Measurements from ENCODE around the gene STK38.

DNA sequence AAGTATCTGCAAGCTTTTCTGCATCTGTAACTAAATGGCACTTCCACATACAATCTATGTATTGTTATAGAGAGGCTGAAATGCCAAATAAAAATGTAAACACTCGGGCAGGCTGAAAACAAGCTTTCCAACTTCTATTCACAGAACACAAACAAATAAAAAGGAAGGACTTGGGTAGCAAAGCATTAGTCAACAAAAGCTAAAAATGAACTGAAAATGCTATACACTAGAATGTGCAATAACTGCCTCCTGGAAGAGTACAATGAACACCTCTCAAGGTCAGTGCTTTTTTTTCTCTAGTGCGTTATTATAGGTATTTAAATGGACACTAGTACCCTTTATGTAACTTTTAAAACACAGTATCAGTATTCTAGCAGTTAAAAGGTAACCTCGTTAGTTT lies 31.4 kb downstream of the STK38 start:
- TF ChIP-seq, protein P1, sequence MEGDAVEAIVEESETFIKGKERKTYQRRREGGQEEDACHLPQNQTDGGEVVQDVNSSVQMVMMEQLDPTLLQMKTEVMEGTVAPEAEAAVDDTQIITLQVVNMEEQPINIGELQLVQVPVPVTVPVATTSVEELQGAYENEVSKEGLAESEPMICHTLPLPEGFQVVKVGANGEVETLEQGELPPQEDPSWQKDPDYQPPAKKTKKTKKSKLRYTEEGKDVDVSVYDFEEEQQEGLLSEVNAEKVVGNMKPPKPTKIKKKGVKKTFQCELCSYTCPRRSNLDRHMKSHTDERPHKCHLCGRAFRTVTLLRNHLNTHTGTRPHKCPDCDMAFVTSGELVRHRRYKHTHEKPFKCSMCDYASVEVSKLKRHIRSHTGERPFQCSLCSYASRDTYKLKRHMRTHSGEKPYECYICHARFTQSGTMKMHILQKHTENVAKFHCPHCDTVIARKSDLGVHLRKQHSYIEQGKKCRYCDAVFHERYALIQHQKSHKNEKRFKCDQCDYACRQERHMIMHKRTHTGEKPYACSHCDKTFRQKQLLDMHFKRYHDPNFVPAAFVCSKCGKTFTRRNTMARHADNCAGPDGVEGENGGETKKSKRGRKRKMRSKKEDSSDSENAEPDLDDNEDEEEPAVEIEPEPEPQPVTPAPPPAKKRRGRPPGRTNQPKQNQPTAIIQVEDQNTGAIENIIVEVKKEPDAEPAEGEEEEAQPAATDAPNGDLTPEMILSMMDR (IDR thresholded peaks at IDR 0.05; ENCODE audit: low read depth, low read length, missing input control): no peak
- TF ChIP-seq EGR1 (IDR thresholded peaks at IDR 0.05; ENCODE audit: low read depth in 2 of 2) (no peak), RXRA (IDR thresholded peaks at IDR 0.05) (no peak), NR2F2 (IDR thresholded peaks at IDR 0.05) (no peak), RAD21 (IDR thresholded peaks at IDR 0.05) (no peak), FOXA2 (IDR thresholded peaks at IDR 0.05) (no peak), FOXA1 (IDR thresholded peaks at IDR 0.05) (no peak), YY1 (IDR thresholded peaks at IDR 0.05) (no peak), TAF1 (conservative IDR thresholded peaks at IDR 0.05) (no peak), JUND (IDR thresholded peaks at IDR 0.05) (no peak)
- TF ChIP-seq, protein P2, sequence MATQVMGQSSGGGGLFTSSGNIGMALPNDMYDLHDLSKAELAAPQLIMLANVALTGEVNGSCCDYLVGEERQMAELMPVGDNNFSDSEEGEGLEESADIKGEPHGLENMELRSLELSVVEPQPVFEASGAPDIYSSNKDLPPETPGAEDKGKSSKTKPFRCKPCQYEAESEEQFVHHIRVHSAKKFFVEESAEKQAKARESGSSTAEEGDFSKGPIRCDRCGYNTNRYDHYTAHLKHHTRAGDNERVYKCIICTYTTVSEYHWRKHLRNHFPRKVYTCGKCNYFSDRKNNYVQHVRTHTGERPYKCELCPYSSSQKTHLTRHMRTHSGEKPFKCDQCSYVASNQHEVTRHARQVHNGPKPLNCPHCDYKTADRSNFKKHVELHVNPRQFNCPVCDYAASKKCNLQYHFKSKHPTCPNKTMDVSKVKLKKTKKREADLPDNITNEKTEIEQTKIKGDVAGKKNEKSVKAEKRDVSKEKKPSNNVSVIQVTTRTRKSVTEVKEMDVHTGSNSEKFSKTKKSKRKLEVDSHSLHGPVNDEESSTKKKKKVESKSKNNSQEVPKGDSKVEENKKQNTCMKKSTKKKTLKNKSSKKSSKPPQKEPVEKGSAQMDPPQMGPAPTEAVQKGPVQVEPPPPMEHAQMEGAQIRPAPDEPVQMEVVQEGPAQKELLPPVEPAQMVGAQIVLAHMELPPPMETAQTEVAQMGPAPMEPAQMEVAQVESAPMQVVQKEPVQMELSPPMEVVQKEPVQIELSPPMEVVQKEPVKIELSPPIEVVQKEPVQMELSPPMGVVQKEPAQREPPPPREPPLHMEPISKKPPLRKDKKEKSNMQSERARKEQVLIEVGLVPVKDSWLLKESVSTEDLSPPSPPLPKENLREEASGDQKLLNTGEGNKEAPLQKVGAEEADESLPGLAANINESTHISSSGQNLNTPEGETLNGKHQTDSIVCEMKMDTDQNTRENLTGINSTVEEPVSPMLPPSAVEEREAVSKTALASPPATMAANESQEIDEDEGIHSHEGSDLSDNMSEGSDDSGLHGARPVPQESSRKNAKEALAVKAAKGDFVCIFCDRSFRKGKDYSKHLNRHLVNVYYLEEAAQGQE (IDR thresholded peaks at IDR 0.05): no peak
- TF ChIP-seq, protein P3, sequence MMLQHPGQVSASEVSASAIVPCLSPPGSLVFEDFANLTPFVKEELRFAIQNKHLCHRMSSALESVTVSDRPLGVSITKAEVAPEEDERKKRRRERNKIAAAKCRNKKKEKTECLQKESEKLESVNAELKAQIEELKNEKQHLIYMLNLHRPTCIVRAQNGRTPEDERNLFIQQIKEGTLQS (IDR thresholded peaks at IDR 0.05): no peak
- TF ChIP-seq, protein P4, sequence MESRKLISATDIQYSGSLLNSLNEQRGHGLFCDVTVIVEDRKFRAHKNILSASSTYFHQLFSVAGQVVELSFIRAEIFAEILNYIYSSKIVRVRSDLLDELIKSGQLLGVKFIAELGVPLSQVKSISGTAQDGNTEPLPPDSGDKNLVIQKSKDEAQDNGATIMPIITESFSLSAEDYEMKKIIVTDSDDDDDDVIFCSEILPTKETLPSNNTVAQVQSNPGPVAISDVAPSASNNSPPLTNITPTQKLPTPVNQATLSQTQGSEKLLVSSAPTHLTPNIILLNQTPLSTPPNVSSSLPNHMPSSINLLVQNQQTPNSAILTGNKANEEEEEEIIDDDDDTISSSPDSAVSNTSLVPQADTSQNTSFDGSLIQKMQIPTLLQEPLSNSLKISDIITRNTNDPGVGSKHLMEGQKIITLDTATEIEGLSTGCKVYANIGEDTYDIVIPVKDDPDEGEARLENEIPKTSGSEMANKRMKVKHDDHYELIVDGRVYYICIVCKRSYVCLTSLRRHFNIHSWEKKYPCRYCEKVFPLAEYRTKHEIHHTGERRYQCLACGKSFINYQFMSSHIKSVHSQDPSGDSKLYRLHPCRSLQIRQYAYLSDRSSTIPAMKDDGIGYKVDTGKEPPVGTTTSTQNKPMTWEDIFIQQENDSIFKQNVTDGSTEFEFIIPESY (IDR thresholded peaks at IDR 0.05): no peak
- TF ChIP-seq, protein P5, sequence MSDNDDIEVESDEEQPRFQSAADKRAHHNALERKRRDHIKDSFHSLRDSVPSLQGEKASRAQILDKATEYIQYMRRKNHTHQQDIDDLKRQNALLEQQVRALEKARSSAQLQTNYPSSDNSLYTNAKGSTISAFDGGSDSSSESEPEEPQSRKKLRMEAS (IDR thresholded peaks at IDR 0.05): no peak

Data from liver (tissue), 3 donors.